ENCODE results near the gene HS1BP3.

HS1BP3 gene

DNA sequence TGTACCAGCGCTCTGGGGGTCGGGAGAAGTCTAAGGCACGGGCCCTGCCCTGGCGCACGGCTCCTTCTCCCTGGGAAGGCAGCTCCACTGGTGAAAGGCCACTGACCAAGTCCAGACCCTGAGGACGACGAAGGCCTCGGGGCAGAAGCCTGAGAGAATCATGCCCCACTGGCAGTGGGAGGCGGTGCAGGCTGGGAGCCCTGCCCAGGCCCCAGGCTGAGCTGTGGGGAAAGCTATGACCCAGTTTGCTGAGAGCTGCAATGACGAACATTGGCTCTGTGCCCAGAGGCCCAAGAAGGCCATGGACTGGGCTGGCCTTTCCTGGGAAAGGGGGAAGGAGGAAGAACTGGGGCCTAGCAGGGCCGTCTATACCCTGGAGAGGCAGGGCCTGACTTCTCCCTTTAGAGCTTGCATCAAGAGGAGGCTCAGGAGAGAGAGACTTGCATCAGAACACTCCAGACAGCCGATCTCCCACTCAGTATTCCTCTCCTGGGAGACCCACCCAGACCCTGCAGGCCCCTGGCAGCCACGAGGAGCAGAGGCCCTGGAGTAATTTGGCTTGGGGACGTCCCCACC, 32.9 kb downstream of the HS1BP3 start:
- DNase-seq, result peak; percentile 69

DNA sequence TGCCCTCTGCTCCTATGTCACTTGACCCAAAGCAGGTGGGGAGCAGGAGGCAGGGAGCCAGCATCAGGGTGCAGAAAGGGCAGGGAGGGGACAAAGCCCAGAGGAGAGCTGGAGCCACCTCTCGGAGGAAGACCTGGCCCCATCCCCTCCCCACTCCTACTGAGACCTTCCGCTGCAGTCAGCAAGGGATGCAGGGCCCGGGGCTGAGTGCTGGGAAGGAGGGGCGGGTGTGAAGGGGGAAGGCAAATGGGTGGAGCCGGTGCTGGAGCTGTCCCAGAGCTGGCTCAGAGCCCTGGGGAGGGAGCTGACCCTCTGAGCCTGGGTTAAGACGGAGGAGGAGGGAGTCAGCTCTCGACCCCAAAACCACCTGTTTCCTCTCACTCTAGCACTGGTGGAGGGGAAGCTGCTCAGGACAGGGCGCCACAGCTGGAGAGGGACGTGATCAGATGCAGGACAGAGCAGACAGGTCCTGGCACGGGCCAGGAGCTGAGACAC, 33.8 kb downstream of the HS1BP3 start:
- DNase-seq, result peak; percentile 47

DNA sequence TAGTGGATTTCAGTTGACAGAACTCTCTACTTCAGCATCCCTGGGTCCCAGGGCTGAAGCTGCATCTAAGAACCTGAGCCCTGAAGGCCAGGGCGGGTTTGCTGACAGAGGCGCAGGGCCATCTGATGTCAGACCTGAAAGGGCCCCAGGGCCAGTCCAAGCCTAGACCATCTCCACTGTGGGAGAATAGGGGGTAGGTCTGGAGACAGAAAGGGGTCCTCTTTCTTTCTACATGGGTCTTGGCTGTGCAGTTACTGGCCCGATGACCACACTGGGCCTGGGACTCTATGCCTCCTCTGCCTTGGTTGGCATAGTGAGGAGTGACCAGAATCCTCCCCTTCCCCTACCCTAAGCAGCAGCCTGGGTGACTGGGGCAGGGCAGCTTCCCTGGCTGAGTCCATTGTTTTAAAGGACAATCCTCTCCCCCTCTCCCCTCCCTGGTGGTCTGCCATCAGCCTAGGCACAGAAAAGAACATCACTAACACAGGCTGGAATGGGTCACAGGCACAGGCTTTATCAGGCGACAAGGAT, 34.5 kb downstream of the HS1BP3 start:
- DNase-seq, result no peak

DNA sequence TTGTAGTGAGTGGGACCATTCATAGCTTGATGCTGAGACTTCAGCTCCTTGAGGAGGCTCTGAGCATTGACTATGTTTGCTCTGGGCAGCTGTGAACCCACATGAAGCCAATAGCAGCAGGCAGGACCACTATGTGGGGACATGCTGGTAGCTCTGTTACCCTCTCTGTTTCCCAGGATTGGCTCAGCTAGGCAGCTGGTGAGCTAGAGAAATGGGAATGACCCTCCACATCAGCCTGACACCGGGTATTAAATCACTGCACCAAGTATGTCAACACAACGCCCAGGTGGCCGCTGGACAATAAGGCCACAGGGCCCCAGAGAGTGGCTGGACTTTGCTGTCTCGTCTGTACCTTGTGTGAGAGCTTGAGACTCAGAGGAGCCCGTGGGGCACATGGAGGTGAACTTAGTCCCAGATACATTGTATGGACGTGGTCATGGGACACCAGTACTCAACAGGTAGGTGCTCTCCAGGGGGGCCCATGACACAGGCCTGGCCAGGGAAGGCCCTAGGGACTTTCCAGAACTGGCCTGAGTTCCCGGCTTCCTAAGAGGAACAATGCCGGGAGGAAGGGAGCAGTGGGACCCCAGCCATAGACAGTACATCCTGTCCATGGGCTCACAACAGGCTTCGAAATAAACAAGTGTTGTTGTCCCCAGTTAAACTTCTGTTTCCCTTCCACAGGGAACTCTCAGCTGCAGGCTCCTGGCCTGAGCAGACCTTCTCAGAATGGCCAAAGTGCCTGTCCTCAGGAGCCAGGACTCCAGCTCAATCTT, 35.2 kb downstream of the HS1BP3 start:
- DNase-seq, result no peak

DNA sequence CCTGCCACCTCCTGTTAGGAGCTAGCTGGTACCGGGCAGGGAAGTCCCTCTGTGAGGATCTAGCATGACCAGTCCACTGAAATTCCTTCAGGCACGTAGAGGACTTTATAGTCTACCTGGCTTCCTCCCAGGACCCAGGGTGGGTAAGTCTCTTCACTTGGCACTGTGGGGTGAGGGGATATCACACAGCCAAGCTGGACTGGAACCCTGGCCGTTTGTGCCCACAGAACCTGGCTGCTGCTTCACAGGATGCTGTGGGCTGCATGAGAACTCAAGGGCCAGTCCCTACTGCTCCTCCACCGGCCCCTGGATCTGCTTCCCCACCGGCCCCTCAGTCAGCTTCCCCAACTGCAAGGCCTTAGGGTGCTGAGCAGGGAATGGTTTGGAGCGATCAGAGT, 35.8 kb downstream of the HS1BP3 start:
- no peak for DNase-seq

DNA sequence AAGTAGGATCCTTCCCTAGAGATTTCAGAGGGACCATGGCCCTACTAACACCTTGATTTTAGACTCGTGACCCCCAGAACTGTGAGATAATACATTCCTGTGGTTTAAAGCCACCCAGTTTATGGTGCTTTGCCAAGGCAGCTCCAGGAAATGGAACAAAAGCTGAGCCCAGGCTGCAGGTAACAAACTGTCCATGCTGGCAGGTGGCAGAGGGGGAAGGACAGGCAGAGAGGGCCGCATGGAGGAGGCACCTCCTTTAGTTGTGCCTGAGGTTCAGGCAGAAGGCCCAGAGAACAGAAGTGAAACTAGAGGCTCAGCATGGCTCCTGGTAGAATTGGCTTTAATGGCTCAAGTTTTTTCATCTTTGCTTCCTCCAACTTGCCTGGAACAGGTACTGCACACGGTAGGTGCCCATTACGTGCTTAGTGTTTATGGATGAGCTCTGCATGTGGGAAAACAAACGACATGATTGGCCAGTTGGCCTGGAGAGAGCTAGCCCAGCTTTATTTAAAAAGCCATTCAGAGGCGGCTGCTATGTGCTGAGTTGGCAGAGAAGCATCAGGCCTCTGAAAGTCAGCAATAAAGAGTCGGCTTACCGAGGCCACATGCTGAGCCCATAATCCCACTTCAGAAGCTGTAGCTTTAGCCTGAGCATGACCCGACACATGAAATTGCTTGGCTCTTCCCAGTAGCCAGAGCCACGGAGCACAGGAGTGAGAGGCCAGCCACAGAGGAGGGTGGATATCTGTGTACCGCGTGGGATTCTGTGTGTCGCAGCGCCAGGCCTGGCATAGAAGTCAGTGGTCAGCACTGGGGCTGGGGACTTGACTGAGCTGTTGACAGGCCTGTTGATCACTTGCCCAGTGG, 36.5 kb downstream of the HS1BP3 start:
- no peak for DNase-seq

DNA sequence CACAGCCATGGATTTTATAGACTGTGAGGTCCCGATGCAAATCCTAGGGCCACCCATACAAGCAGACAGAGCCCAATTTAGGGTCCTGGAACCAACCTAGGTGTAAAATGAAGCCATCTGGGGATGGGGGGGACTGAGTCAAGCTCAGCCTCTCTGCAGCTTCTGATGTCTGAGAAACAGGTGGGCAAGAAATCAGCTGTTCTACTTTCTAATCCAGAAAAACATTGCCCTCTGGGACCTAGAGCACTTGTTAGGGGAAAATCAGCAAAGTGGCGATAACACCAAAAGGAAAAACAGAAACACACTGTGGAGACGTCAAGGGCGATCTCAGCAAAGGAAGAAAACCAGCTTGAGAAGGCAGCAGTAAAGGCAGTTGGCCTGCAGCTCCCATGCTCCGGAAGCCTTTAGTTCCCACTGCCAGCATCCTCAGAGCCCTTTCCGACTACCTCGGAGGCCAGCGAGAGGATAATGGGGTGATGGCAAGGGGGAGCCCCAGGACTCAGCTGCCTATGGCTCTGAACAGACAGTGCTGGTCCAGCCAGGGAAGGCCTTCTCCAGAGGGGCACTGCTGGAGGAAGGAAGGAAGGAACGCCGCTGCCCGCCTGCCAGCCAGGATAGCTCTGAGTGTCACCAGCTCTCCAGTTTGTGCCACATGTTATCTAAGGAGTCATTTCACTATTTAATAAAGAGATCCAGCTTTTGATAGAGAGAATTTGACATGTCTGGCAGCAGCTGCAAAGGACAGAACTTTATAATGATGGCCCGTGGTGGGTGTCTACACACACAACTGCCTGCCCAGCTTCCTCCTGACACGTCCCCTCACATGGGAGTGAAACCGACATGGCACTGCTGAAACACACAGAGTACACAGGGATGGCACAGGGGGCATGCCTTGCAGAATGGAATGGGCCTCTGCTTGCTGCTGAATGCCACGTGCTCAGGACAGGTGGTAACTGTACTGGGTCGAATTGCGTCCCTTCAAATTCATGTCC, 37.7 kb downstream of the HS1BP3 start:
- DNase-seq, result no peak

DNA sequence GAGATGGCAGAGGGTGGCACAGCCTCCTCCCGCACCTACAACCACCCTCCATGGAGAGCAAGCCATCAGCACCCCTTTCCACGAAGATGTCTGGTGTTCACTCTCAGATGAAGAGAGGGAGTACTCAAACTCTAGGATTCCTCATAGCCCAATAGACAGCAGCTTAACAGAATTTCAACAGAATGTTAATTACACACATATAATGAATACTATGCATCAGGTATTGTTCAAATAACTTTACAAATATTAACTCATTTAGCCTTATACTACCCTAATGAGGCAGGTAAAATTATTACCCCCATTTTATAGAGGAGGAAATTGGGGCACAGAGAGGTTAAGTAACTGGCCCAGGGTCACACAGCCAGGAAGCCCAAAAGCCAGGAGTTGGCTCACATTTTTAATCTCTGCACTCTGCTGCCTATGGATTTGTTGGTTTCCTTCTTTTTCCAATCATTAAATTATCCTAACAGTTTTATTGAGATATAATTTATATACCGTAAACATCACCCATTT, 39.0 kb downstream of the HS1BP3 start:
- no peak for DNase-seq

DNA sequence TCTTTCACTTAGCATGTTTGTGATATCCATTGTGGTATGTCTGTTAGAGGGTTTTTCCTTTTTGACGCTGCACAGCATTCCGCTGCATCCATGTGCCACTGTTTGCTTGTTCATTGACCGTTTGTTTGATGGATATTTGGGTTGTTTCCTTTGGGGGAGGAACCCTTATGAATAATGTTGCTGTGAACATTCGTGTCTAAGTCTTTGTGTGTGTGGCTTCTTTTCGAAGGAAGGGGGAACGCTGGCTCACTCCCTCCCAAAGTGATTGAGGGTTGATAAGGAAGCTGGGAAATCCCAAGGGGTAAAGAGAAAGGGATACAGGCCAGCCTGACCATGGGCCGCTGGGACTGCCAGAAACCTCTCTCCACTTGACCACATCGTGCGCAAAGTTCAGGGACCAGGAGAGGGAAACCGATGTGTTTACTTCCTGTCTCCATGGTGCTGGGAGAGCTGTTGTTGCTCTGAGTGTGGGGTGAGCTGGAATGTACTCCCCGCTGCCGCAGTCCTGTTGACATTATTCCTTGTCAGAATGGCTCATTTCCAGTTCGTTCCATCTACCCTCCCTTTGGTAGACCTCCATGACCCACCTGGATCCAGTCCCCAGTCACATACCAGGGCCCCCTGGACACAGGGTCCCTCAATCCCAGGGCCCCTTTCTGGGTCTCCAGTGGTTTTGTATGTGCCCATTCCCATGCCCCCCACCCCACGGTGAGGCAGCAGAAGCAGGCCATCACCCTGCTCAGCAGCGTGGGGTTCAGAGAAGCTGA, 39.6 kb downstream of the HS1BP3 start:
- peak; percentile 66 for DNase-seq

DNA sequence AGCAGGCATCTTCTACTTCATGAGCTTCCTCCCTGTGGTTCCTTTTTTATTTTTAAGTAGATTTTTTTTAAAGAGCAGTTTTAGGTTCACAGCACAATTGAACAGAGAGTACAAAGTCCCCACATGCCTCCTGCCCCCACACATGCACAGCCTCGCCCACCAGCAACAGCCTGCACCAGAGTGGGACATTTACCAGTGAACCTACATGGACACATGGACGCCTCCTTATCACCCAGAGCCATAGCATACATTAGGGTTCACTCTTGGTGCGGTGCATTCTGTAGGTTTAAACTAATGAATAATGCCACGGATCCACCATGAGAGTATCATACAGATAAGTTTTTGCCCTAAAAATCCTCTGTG, 40.9 kb downstream of the HS1BP3 start:
- DNase-seq, result no peak

DNA sequence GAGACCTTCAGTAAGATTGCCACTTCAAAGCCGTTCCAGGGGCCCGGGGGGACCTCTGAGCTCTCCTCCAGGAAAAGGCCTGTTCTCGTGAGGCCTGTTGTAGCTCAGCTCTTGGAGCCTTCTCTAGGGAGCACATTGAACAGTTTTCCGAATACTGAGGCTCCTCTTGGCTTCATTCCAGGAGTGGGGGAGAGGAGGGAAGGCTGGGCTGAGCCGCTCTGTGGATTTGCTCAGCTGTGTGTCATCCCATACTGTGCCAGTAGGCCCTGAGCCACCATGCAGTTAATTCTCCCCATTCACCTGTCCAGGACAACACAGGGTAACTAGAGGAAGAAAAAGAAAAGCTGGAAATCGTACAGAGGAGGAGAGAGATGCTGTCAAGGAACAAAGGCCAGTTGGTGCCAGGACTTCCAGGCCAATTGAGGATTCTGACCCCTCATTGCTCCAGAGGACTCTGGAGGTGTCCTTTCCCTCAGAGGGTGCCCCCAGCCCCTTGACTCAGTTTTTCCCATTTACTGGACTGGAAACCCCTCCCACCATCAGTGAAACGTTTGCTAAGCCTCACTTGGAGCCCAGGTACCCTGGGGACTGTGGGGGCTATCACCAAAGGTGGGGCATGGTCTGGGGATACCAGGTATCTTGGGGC, 41.4 kb downstream of the HS1BP3 start:
- no peak for DNase-seq

DNA sequence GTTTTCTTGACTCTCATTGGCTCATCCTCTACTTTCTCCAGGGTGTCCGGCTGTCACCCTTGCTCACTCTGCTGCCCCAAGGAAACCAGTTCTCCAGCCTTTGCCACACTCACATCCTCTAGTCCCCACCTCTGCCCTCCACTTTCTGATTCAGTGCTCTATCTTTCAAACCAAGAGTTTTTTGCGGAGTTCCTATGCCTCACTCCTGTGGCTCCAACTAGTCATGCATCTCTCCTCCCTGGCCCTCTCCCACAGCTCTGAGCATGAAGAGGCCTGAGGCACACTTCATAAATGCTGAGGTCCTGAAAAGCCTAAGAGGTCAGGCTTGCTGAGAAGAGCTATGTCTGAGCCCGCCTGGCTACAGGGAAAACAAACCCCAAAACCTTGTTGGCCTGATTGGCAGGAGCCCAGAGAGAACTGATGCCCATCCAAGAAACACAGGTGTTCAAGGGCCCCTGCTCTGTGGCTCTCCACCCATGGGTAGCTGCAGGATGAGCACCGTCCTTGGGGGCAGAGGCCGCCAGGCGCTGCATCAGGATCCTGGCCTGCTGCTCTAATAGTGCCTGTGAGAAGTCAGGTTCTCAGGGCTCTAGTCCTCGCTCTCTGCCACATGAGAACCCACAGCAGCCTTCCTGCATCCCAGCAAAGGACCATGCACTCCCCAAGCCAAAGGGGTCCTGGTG, 42.1 kb downstream of the HS1BP3 start:
- DNase-seq, result no peak

DNA sequence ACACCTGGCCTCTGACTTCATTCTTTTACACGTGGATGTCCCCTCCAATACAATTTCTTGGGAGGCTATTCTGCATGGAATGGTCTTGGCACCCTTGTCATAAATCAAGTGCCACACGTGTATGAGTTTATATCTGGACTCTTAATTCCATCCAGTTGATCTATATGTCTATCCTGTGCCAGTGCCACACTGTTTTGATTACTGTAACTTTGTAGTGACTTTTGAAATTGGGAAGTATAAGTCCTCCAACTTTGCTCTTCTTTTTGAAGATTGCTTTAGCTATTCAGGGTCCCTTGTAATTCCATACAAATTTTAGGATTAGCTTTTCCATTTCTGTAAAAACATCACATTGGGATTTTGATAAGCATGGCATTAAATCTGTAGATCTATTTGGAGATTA, 43.5 kb downstream of the HS1BP3 start:
- no peak for DNase-seq

DNA sequence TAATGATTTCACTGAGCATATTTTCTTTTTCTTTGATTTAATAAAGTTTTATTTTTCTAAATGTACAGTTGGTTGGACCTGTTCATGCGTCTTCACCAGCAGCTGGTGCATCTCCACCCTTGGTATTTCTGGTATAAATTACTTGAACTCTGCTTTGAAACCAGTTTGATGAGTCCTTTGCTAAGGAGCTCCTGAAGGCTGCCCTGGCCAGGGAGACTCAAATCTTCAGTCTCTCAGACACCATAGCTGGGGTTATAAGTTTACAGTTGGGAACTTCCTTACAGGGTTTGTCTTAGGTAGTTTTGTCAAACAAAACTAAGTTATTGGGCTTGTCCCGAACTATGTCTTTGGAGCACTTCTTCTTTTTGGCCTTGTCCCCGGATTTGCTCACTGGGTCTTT, 44.7 kb downstream of the HS1BP3 start:
- DNase-seq, result no peak

DNA sequence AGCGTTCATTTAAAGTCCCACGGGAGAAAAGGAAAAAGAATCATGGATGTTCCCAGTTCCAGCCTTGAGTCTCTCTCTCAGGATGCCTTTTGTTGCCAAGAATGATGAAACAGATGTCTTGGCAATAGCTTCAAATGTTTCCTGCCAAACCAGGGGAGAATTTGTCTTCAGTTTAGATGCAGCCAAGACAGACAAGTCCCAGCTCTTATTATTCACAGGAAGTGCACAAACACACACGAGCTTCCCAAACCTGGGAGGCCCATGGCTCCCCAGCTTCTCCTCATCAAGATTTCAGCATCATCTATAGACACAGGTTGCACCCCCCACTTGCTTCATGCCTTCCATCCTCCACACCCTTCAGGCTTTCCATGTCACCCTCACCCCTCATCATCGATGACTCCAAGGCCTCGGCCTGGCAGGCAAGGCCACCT, 45.9 kb downstream of the HS1BP3 start:
- DNase-seq, result no peak

DNA sequence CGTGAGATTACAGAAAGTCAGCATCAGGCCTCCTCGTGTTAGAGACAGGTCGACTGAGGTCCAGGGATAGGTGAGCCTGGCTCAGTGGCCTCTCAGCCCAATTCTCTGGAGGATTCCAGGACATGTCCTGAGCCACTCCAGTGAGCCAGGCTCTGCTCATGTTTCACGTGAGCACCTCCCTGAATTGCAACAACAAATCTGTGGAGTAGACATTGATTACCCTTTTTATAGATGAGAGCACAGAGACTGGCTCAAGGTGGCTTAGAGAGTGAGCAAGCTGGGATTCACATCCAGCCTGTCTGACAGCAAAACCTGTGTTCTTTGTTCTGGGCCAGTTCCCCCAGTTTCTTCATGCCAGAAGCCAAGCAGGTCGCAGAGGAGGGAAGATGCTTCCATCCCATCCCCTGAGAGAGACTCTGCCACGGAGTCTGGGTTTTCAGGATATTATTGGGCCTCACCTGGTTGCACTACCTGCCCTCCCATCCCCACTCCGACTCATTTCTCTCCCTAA, 46.4 kb downstream of the HS1BP3 start:
- DNase-seq, result no peak

DNA sequence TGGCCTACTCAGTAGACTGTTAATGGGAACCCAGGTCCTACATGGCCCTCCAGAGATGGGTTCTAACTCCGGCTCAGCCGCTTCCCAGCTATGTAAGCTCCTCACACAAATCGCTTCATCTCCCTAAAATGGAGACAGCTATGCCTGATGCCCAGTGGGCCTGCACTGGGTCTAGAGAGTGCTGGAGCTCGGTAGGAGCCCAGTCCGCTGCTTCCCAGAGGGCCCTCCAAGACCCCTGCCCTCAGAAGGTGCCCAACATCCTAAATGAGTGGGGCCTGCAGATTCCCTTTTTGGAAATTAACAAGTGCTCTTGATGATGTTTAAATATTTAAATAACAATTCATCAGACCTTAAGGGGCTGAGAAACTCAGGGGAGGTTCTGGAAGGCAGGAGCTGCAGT, 47.1 kb downstream of the HS1BP3 start:
- DNase-seq, result no peak

DNA sequence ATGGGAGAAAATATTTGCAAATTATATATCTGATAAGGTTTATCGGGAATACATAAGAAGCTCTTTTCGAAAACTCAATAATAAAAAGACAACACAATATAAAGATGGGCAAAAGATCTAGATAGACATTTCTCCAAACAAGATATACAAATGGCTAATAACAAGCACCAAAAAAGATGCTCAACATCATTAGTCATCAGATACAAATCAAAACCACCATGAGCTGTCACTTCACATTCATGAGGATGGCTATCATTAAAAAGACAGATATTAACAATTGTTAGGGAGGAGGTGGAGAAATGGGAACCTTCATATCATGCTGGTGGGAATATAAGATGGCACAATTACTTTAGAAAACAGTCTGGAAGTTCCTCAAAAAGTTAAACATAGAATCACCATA, 48.1 kb downstream of the HS1BP3 start:
- no peak for DNase-seq

DNA sequence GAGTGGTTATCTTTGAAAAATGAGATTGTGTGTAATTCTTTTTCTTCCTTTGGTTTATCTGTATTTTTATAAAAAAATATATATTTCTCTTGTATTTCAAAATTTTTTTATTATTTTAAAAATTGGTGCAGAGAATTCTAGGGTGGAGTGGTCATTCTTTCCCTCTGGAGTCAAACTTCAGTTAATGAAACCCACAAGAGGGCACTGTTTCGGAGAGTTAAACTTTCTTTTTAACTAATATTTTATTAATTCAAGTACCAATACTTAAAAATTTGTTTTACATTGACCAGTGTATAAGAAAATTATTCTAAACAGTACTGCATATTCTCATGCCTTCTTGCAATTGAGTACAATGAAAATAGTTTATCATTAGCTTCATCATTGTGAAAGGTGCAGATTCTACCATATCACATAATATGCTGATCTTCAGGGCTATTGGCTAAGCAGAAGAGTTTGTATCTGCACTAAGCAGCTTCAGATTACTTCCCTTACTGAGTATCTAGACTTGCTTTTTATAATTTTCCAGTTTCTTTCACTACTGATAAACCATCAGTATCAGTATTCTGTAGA, 50.1 kb downstream of the HS1BP3 start:
- no peak for DNase-seq

All from right kidney (tissue), 1 donor.